Activated CD4-positive, alpha-beta T cell treated with anti-CD3 and anti-CD28 coated beads, Interleukin-2, amount 50 U/mL, for 1 hour (primary cell): ENCODE results near the gene MARVELD1.

Experiments
- DNase-seq: peaks from one replicate; pipeline ENCODE4 v3.0.0-alpha.2; 2020

The MARVELD1 gene

GRCh38 chr10:97759946-97760345 lies 46.4 kb downstream of the MARVELD1 start:
- DNase-seq, result no peak

- DNase-seq, result no peak
Observed at GRCh38 chr10:97760461-97761257, 47.1 kb downstream of the MARVELD1 start.

DNA sequence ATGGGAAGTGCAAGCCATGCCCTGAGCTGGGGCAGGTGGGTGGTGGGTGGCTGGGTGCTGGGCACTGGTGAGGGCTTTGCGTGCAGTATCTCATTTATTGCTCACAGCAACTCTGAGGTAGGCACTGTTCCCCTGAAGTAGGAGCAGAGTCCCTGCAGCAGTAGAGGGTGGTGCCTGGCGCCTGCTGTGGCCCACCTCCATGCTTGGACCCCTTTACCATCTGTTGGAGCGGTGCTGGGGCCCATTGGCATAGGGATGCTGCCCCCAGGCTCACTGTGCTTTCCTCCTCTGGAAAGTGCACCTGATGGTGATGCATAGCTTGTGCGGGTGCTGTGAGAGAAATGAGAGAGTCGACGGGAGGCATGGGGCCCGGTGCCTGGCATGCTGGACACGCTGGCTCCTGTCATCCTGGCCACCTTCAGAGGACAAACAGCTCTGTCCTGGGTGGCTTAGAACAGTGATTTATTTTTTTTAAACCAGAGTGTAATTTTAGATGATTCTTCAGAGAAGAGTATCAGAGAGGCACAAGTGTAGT lies 47.9 kb downstream of the MARVELD1 start:
- no peak for DNase-seq

- no peak for DNase-seq
Observed at GRCh38 chr10:97762056-97762455, 48.5 kb downstream of the MARVELD1 start.

- DNase-seq, result no peak
Observed at GRCh38 chr10:97762816-97763215, 49.3 kb downstream of the MARVELD1 start.

DNA sequence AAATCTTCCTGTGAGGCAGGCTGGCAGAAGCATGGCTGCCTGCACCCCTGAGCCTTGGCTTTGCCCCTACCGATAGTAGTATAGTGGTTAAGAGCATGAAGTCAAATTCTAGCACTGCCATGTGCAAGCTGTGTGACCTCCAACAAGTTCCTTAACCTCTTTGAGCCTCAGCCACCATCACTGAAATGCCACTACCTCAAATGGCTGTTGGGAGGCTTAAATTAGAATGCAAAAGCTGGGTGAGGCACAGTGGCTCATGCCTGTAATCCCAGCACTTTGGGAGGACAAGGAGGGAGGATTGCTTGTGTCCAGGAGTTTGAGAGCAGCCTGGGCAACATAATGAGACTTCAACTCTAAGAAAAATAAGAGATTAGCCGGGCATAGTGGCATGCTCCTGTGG lies 49.9 kb downstream of the MARVELD1 start:
- no peak for DNase-seq

- DNase-seq, result no peak
Observed at GRCh38 chr10:97763947-97764346, 50.4 kb downstream of the MARVELD1 start.

GRCh38 chr10:97764519-97764931 lies 51.0 kb downstream of the MARVELD1 start:
- no peak for DNase-seq

GRCh38 chr10:97765201-97765600 lies 51.7 kb downstream of the MARVELD1 start:
- DNase-seq, result no peak

DNA sequence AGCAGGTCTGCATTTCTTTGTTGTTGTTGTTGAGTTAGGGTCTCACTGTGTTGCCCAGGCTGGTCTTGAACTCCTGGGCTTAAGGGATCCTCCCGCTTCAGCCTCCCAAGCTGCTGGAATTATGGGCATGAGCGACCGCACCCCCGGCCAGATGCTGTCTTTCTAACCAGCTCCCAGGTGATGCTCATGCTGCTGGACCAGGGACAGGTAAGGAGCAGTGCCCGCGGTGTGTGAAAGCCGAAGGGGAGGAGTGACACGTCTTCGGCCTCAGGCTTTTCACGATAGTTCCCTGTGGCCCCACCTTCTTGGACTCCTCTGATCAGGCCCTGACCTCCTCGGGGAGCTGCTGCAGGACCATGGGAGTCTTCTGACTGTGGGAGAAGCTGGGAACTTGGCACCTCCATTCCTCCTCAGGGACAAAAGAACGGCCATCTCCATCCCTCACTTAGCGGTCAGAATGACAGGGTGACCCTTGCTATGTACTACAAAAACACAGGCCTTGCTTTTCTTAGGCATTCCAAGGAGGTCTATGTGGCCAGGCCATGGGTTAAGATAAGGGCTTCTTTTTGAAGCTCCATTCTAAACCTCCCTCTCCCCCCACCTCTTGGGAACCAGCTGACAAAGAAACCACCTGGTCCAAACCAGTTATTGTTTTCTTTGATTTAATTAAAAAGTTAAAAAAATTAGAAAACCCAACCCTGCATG lies 52.7 kb downstream of the MARVELD1 start:
- no peak for DNase-seq

DNA sequence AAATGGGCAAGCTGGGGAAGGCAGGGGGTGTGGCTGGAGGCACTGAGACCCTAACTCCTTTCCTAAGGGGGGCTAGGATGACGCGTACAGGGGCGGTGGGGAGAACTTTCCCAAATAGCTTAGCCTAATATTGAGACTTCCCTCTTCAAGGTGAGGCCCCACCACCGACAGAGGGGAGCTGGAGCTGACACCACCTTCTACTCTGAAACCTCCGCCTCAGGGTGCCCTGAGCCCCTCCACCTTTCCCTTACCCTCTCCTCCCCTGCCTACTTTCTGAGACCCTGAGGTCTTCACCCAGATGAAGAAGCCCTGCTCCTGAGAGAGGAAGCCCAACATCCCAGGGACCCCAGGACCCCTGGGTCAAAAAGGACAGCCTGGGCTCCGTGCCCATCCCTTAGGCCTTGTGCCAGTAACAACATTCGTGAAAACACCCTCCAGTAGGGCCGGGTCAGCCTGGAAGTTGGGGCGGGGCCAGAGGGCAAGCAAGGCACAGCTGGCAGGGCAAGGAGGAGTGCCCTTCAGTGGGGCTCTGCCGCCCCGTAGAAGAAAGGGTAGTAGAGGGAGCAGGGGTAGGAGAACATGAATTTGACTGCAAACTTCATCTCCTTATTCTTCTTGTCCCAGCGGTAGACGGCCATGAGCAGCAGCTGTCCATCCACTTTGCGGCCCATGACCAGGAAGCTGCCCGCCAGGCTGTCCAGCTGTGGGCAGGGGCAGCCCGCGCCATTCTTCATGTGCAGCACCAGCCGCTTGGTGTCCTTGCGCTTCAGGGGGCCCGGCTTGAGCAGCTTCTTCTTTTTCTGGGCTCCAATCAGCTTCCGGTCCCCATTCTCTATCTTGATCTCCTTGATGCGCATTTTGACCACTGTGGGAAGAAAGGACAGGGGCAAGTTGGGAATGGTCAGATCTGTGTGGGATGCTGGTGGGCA lies 53.7 kb downstream of the MARVELD1 start:
- no peak for DNase-seq
